A549 (cell line): ENCODE measurements around the gene DOCK7. TPM values are rescaled to one million over a fixed set of nuclear protein-coding genes. Genes with fewer than 3 reads are reported as not detected.

Experiments
- ATAC-seq, 2 experiments: fragments of 200-7000 bp in 1 of 2; fragments of >200 bp in 1 of 2; cut with Nextera tagmentation in 1 of 2; cut with Tn5 transposase in 1 of 2; 3 replicates each; pipeline versions ENCODE4 v1.8.0 to v1.9.1; 2018 to 2020; ENCODE audit warnings: mild to moderate bottlenecking in 1 of 2, moderate library complexity in 1 of 2
- CTCF ChIA-PET: fragments of 300-600 bp; sonication (Branson Sonifier 250); formaldehyde crosslinking; extraction: SDS; loops from one replicate; lab custom pipeline; 2021; ENCODE audit warnings: antibody characterized with exemption, inconsistent platforms; lab: Yijun Ruan, JAX
- POLR2A ChIA-PET: fragments of 350-600 bp; formaldehyde crosslinking; extraction: SDS; loops from one replicate; lab custom pipeline; 2021; ENCODE audit warnings: antibody characterized with exemption, inconsistent platforms; lab: Yijun Ruan, JAX
- DNase-seq, 2 experiments: peaks; one replicate each; pipeline versions ENCODE4 v3.0.0 to v3.0.0-alpha.2; 2011 to 2016; ENCODE audit warnings: low read depth in 1 of 2, low spot score in 1 of 2
- FAIRE-seq: peaks from 2 replicates; lab custom pipeline; 2011; peaks lifted over from hg19 to GRCh38; lab: Jason Lieb, UNC
- H3K27ac ChIP-seq, 2 experiments: fragments of >200 bp; sonication (Bioruptor Twin); formaldehyde crosslinking; 3 replicates each; pipeline ENCODE4 v1.5.1; 2016 to 2017
- H3K4me1 ChIP-seq: fragments of >200 bp; sonication (Bioruptor Twin); formaldehyde crosslinking; 3 replicates; pipeline ENCODE4 v1.6.1; 2016
- H3K4me2 ChIP-seq: fragments of >200 bp; sonication (Bioruptor Twin); formaldehyde crosslinking; 3 replicates; pipeline ENCODE4 v1.6.1; 2016
- H3K4me3 ChIP-seq: fragments of >200 bp; sonication (Bioruptor Twin); formaldehyde crosslinking; 3 replicates; pipeline ENCODE4 v1.5.1; 2016
- H3K9me3 ChIP-seq: fragments of >200 bp; sonication (Bioruptor Twin); formaldehyde crosslinking; 3 replicates; pipeline ENCODE4 v1.6.1; 2016
- CBX2 ChIP-seq: fragments of 200-600 bp; sonication (generic); IDR thresholded peaks from 2 replicates; pipeline ENCODE4 v1.6.1; 2016; ENCODE audit warnings: low read depth, mild to moderate bottlenecking, borderline replicate concordance
- CEBPB ChIP-seq, 2 experiments: fragments of >200 bp in 1 of 2; sonication (Bioruptor Twin) in 1 of 2; formaldehyde crosslinking in 1 of 2; IDR thresholded peaks; 2 replicates each; pipeline ENCODE4 v1.6.1; 2012 to 2016
- CHD4 ChIP-seq: fragments of 200-600 bp; sonication (generic); IDR thresholded peaks from 2 replicates; pipeline ENCODE4 v1.6.1; 2016; ENCODE audit warnings: antibody characterized with exemption, mild to moderate bottlenecking, borderline replicate concordance
- CTCF ChIP-seq: fragments of >200 bp; sonication (Bioruptor Twin); formaldehyde crosslinking; IDR thresholded peaks from 3 replicates; pipeline ENCODE4 v1.5.1; 2016
- ESRRA ChIP-seq: fragments of 150-350 bp; IDR thresholded peaks from 2 replicates; pipeline ENCODE4 v1.6.1; 2014; ENCODE audit warnings: mild to moderate bottlenecking, low read length, borderline replicate concordance
- FOSB ChIP-seq: fragments of 250-450 bp; sonication (Bioruptor Pico); IDR thresholded peaks from 2 replicates; pipeline ENCODE4 v1.5.0; 2020; ENCODE audit warnings: mild to moderate bottlenecking, moderate library complexity
- HOXA7 ChIP-seq: fragments of 250-450 bp; sonication (Bioruptor Pico); IDR thresholded peaks from 2 replicates; pipeline ENCODE4 v1.5.0; 2020; ENCODE audit warnings: mild to moderate bottlenecking, moderate library complexity
- JUN ChIP-seq, 2 experiments: fragments of >200 bp; sonication (Bioruptor Twin); formaldehyde crosslinking; IDR thresholded peaks; 2 replicates in 1 of 2; 3 replicates in 1 of 2; pipeline ENCODE4 v1.6.1; 2016 to 2017
- MAZ ChIP-seq: fragments of 150-350 bp; IDR thresholded peaks from 2 replicates; pipeline ENCODE4 v1.6.1; 2014; ENCODE audit warnings: antibody characterized with exemption, low read depth, low read length, borderline replicate concordance
- MYC ChIP-seq: IDR thresholded peaks from 2 replicates; pipeline ENCODE4 v1.6.1; 2012; ENCODE audit warnings: mild to moderate bottlenecking, inconsistent platforms, low read length, improper control_type of control experiment, borderline replicate concordance
- NFE2L2 ChIP-seq: fragments of 150-350 bp; conservative IDR thresholded peaks from 2 replicates; pipeline ENCODE4 v1.6.1; 2014; ENCODE audit warnings: low read length
- POLR2A ChIP-seq: IDR thresholded peaks from 2 replicates; pipeline ENCODE4 v1.6.1; 2012; ENCODE audit warnings: mild to moderate bottlenecking, low read length
- RAD21 ChIP-seq, 2 experiments: fragments of >200 bp in 1 of 2; sonication (Bioruptor Twin) in 1 of 2; formaldehyde crosslinking in 1 of 2; IDR thresholded peaks in 1 of 2; conservative IDR thresholded peaks in 1 of 2; 2 replicates in 1 of 2; 3 replicates in 1 of 2; pipeline ENCODE4 v1.6.1; 2012 to 2018; ENCODE audit warnings: inconsistent platforms in 1 of 2
- RARB ChIP-seq: fragments of 250-450 bp; sonication (Bioruptor Pico); IDR thresholded peaks from 2 replicates; pipeline ENCODE4 v1.8.0; 2021; ENCODE audit warnings: mild to moderate bottlenecking, moderate library complexity
- RCOR1 ChIP-seq: fragments of 150-350 bp; IDR thresholded peaks from 2 replicates; pipeline ENCODE4 v1.6.1; 2014; ENCODE audit warnings: antibody characterized with exemption, low read length, low read depth
- REST ChIP-seq: fragments of 200-600 bp; sonication (generic); IDR thresholded peaks from 2 replicates; pipeline ENCODE4 v1.6.1; 2016; ENCODE audit warnings: antibody characterized with exemption, mild to moderate bottlenecking, moderate library complexity
- SMC3 ChIP-seq: fragments of >200 bp; sonication (Bioruptor Twin); formaldehyde crosslinking; IDR thresholded peaks from 3 replicates; pipeline ENCODE4 v1.6.1; 2018; ENCODE audit warnings: inconsistent platforms
- TFCP2L1 ChIP-seq: fragments of 250-450 bp; sonication (Bioruptor Pico); IDR thresholded peaks from 2 replicates; pipeline ENCODE4 v1.5.0; 2021; ENCODE audit warnings: mild to moderate bottlenecking
- TP53 ChIP-seq: fragments of 250-450 bp; sonication (Bioruptor Pico); IDR thresholded peaks from 2 replicates; pipeline ENCODE4 v1.5.0; 2021; ENCODE audit warnings: mild to moderate bottlenecking, moderate library complexity
- ZFP36 ChIP-seq: fragments of 450-650 bp; IDR thresholded peaks from 2 replicates; pipeline ENCODE4 v1.6.1; 2014; ENCODE audit warnings: borderline replicate concordance; ENCODE audit not compliant: partially characterized antibody
- ZNF302 ChIP-seq: fragments of 250-450 bp; sonication (Bioruptor Pico); IDR thresholded peaks from 2 replicates; pipeline ENCODE4 v1.9.0; 2021; ENCODE audit warnings: inconsistent platforms, mild to moderate bottlenecking, moderate library complexity
- WGBS: methylation state at CpG from one replicate; pipeline ENCODE4 v1.1.6; 2017; ENCODE audit errors: missing lambda C conversion rate; 5-methylcytosine and 5-hydroxymethylcytosine counted together
- polyA plus RNA-seq, 4 experiments: library from polyadenylated mRNA; depleted of rRNA in 3 of 4; stranded (reverse); fragments of >200 nt; fragmentation: RNase III in 1 of 4; extraction: RNeasy Plus Mini Kit Qiagen cat#74134 plus additional on column Dnase treatment in 1 of 4; gene quantifications; 2 replicates in 3 of 4; 3 replicates in 1 of 4; pipeline ENCODE4 v1.2.3, GENCODE V29; 2011 to 2017

The DOCK7 gene
- polyA plus RNA-seq, 2 of the 4 experiments (the other 2 are of a cell fraction) = 25.5 to 33.3 TPM

- no peak for TF ChIP-seq SMC3
- no peak for TF ChIP-seq NFE2L2
- no peak for TF ChIP-seq MYC
- TF ChIP-seq RCOR1 = no peak
- TF ChIP-seq FOSB = no peak
- TF ChIP-seq CHD4 = no peak
- TF ChIP-seq ZFP36 = no peak
- no peak for TF ChIP-seq TFCP2L1 (CRISPR knock-in tag)
- WGBS = 79% methylated on average over 4 of the region's 4 CpGs
- CTCF ChIA-PET = interaction anchor here (2.7 kb wide), 1 partner anchor 17 kb away, joined by 9 read pairs; no protein-coding TSS in a partner anchor
- no peak for ATAC-seq
- FAIRE-seq = no peak
- Histone ChIP-seq H3K4me1 (peaks cover 8% of the 10 kb centered on the region; the same call in 2 of the 3 replicates), H3K9me3 (no peaks in the 10 kb centered on the region), H3K4me2 (no peak overlapping the region), H3K4me3 (no peak overlapping the region), H3K27ac (no peak overlapping the region)
- no peak for DNase-seq
- POLR2A ChIA-PET = no interaction called here
Observed at GRCh38 chr1:62513013-62513412, 175.2 kb downstream of the DOCK7 start.

GRCh38 chr1:62509028-62509427, 179.2 kb downstream of the DOCK7 start:
- no peak overlapping the region for H3K27ac ChIP-seq
- POLR2A ChIA-PET = no interaction called here
- no peak for ATAC-seq
- TF ChIP-seq RARB (CRISPR knock-in tag) = no peak
- no peak for TF ChIP-seq POLR2A
- TF ChIP-seq TP53 (CRISPR knock-in tag) = no peak
- no peak for TF ChIP-seq RAD21 (conservative IDR thresholded peaks at IDR 0.05 in 1 of 2, IDR thresholded peaks at IDR 0.05 in 1 of 2)
- TF ChIP-seq FOSB = no peak
- no peak for TF ChIP-seq CEBPB (IDR thresholded peaks at IDR 0.05)
- TF ChIP-seq CBX2 = no peak
- TF ChIP-seq, all 56 proteins: peak for 0
- DNase-seq = no peak
- Histone ChIP-seq H3K9me3 (no peaks in the 10 kb centered on the region), H3K4me3 (no peak overlapping the region), H3K4me2 (no peak overlapping the region), H3K4me1 (no peaks in the 10 kb centered on the region)
- CTCF ChIA-PET = interaction anchor here (1.0 to 4.4 kb wide), 4 partner anchors 10 to 253 kb away, joined by 3 to 50 read pairs (median 4); no protein-coding TSS in a partner anchor
- FAIRE-seq = no peak
- WGBS = 43% methylated on average over 1 of the region's 1 CpG

GRCh38 chr1:62508187-62508758, 179.9 kb downstream of the DOCK7 start:
- Histone ChIP-seq H3K27ac (no peak overlapping the region), H3K9me3 (no peaks in the 10 kb centered on the region), H3K4me2 (no peak overlapping the region), H3K4me1 (no peaks in the 10 kb centered on the region), H3K4me3 (no peak overlapping the region)
- TF ChIP-seq HOXA7 (CRISPR knock-in tag) (no peak), ESRRA (no peak), RAD21 (conservative IDR thresholded peaks at IDR 0.05 in 1 of 2, IDR thresholded peaks at IDR 0.05 in 1 of 2) (peak; percentile 48 to 60; a peak in 4 of 5 replicates), POLR2A (no peak), JUN (IDR thresholded peaks at IDR 0.05) (no peak), CTCF (peak; percentile 66), MAZ (no peak), REST (no peak), CHD4 (no peak), SMC3 (peak; percentile 59), ZNF302 (CRISPR knock-in tag) (no peak)
- ATAC-seq = no peak; a peak in 1 of 6 replicates
- CTCF ChIA-PET = interaction anchor here (0.6 to 4.4 kb wide), 12 partner anchors 8 to 298 kb away, joined by 3 to 50 read pairs (median 3); no protein-coding TSS in a partner anchor
- 83% methylated on average over 1 of the region's 1 CpG for WGBS
- FAIRE-seq = peak; percentile 28
- peak; percentile 7 to 44 for DNase-seq
- POLR2A ChIA-PET = no interaction called here
